AG09319 (cell line): ENCODE data around the gene CCDC7.
"Not testable (repeated sequence)": the region's sequence is repeated elsewhere in the genome, so short reads cannot be mapped to it uniquely, and the experiment has no call there.

Experiments
- DNase-seq: peaks from one replicate; pipeline ENCODE4 v3.0.0-alpha.2; 2010; ENCODE audit warnings: low read depth; ENCODE audit errors: extremely low read depth
- CTCF ChIP-seq: IDR thresholded peaks from 2 replicates; pipeline ENCODE4 v1.5.1; 2011; ENCODE audit warnings: low read depth, mild to moderate bottlenecking, inconsistent platforms, low read length, moderate library complexity

Gene CCDC7

GRCh38 chr10:32909456-32909855 is 463.5 kb downstream of the CCDC7 start:
- TF ChIP-seq CTCF = no peak
- DNase-seq = no peak

GRCh38 chr10:32909970-32910369 is 464.0 kb downstream of the CCDC7 start:
- DNase-seq = not testable (repeated sequence)

- no peak for TF ChIP-seq CTCF
Measured at GRCh38 chr10:32911285-32912016, 465.5 kb downstream of the CCDC7 start.

GRCh38 chr10:32917817-32918216 is 471.9 kb downstream of the CCDC7 start:
- not testable (repeated sequence) for DNase-seq

More at GRCh38 chr10:32911285-32912016, 465.5 kb downstream of the CCDC7 start:
- DNase-seq = no peak

GRCh38 chr10:32922170-32922569 is 476.2 kb downstream of the CCDC7 start:
- no peak for DNase-seq
- no peak for TF ChIP-seq CTCF

- no peak for TF ChIP-seq CTCF
- no peak for DNase-seq
Measured at GRCh38 chr10:32923134-32923533, 477.2 kb downstream of the CCDC7 start.

- no peak for TF ChIP-seq CTCF
- DNase-seq = no peak
Measured at GRCh38 chr10:32923849-32924248, 477.9 kb downstream of the CCDC7 start.
